Measurements from ENCODE around the gene FRMPD1.

The FRMPD1 gene

GRCh38 chr9:37696528-37696927, 45.8 kb downstream of the FRMPD1 start:
- no peak for DNase-seq (ENCODE audit: low spot score)
- TF ChIP-seq, protein P1, sequence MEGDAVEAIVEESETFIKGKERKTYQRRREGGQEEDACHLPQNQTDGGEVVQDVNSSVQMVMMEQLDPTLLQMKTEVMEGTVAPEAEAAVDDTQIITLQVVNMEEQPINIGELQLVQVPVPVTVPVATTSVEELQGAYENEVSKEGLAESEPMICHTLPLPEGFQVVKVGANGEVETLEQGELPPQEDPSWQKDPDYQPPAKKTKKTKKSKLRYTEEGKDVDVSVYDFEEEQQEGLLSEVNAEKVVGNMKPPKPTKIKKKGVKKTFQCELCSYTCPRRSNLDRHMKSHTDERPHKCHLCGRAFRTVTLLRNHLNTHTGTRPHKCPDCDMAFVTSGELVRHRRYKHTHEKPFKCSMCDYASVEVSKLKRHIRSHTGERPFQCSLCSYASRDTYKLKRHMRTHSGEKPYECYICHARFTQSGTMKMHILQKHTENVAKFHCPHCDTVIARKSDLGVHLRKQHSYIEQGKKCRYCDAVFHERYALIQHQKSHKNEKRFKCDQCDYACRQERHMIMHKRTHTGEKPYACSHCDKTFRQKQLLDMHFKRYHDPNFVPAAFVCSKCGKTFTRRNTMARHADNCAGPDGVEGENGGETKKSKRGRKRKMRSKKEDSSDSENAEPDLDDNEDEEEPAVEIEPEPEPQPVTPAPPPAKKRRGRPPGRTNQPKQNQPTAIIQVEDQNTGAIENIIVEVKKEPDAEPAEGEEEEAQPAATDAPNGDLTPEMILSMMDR (IDR thresholded peaks at IDR 0.05; ENCODE audit: extremely low read depth, missing control alignments), result no peak

DNA sequence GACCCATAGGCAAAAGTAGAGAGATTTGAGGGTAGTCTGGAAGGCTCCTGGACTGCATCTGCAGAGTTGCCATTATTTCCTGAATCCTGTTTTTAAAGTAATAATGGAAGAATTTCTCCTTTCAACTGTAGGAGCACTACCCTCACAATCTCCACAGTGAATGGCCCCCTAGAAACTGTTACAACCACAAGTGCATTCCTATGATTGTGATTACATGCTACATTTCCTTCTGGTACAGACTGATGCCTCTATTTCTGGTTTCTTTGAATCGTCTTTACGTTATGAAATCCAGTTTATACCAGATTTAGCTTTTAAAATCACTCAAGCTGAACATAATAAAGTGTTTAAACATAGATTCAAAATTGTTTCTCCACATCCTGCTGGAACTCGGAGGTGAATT, 49.4 kb downstream of the FRMPD1 start:
- DNase-seq (ENCODE audit: low spot score), result no peak
- TF ChIP-seq, protein P1 (IDR thresholded peaks at IDR 0.05; ENCODE audit: extremely low read depth, missing control alignments), result no peak

GRCh38 chr9:37700900-37701299, 50.1 kb downstream of the FRMPD1 start:
- DNase-seq (ENCODE audit: low spot score), result no peak
- TF ChIP-seq, protein P1 (IDR thresholded peaks at IDR 0.05; ENCODE audit: extremely low read depth, missing control alignments), result no peak

- TF ChIP-seq, protein P1 (IDR thresholded peaks at IDR 0.05; ENCODE audit: extremely low read depth, missing control alignments), result no peak
- no peak for DNase-seq (ENCODE audit: low spot score)
Observed at GRCh38 chr9:37705787-37706186, 55.0 kb downstream of the FRMPD1 start.

- no peak for DNase-seq (ENCODE audit: low spot score)
- TF ChIP-seq, protein P1 (IDR thresholded peaks at IDR 0.05; ENCODE audit: extremely low read depth, missing control alignments), result no peak
Observed at GRCh38 chr9:37706290-37706689, 55.5 kb downstream of the FRMPD1 start.

- TF ChIP-seq, protein P1 (IDR thresholded peaks at IDR 0.05; ENCODE audit: extremely low read depth, missing control alignments), result no peak
- no peak for DNase-seq (ENCODE audit: low spot score)
Observed at GRCh38 chr9:37707748-37708147, 57.0 kb downstream of the FRMPD1 start.

GRCh38 chr9:37710046-37710445, 59.3 kb downstream of the FRMPD1 start:
- DNase-seq (ENCODE audit: low spot score), result no peak
- TF ChIP-seq, protein P1 (IDR thresholded peaks at IDR 0.05; ENCODE audit: extremely low read depth, missing control alignments), result no peak

All from GM20000 (cell line).